Measurements from ENCODE around the gene NADK2.

The NADK2 gene

GRCh38 chr5:36175043-36175442 lies 66.7 kb downstream of the NADK2 start:
- no peak overlapping the region for H3K4me3 ChIP-seq (ENCODE audit: low read length)
- DNase-seq (ENCODE audit: low read depth): no peak
- no peak for TF ChIP-seq CTCF (conservative IDR thresholded peaks at IDR 0.05; ENCODE audit: low read length)

- TF ChIP-seq CTCF (conservative IDR thresholded peaks at IDR 0.05; ENCODE audit: low read length): no peak
- H3K4me3 ChIP-seq (ENCODE audit: low read length): no peak overlapping the region
- DNase-seq (ENCODE audit: low read depth): no peak
Measured at GRCh38 chr5:36174119-36174518, 67.6 kb downstream of the NADK2 start.

- no peak for DNase-seq (ENCODE audit: low read depth)
- TF ChIP-seq CTCF (conservative IDR thresholded peaks at IDR 0.05; ENCODE audit: low read length): no peak
- no peak overlapping the region for H3K4me3 ChIP-seq (ENCODE audit: low read length)
Measured at GRCh38 chr5:36173426-36173825, 68.3 kb downstream of the NADK2 start.

GRCh38 chr5:36172599-36172998 lies 69.1 kb downstream of the NADK2 start:
- DNase-seq (ENCODE audit: low read depth): no peak
- H3K4me3 ChIP-seq (ENCODE audit: low read length): no peak overlapping the region
- no peak for TF ChIP-seq CTCF (conservative IDR thresholded peaks at IDR 0.05; ENCODE audit: low read length)

- TF ChIP-seq CTCF (conservative IDR thresholded peaks at IDR 0.05; ENCODE audit: low read length): no peak
- H3K4me3 ChIP-seq (ENCODE audit: low read length): no peak overlapping the region
- DNase-seq (ENCODE audit: low read depth): no peak
Measured at GRCh38 chr5:36170832-36171424, 70.8 kb downstream of the NADK2 start.

- TF ChIP-seq CTCF (conservative IDR thresholded peaks at IDR 0.05; ENCODE audit: low read length): no peak
- DNase-seq (ENCODE audit: low read depth): no peak
- H3K4me3 ChIP-seq (ENCODE audit: low read length): no peak overlapping the region
Measured at GRCh38 chr5:36168737-36169136, 73.0 kb downstream of the NADK2 start.

GRCh38 chr5:36164461-36164860 lies 77.3 kb downstream of the NADK2 start:
- no peak for TF ChIP-seq CTCF (conservative IDR thresholded peaks at IDR 0.05; ENCODE audit: low read length)
- no peak for DNase-seq (ENCODE audit: low read depth)
- no peak overlapping the region for H3K4me3 ChIP-seq (ENCODE audit: low read length)
